Raji (cell line): Measurements from ENCODE around the gene PIP4K2B.

Experiments
- POLR2A ChIP-seq: IDR thresholded peaks from 2 replicates; pipeline ENCODE4 v1.6.1; 2011; ENCODE audit warnings: low read depth, low read length, control low read depth; ENCODE audit not compliant: insufficient read depth

Gene PIP4K2B

DNA sequence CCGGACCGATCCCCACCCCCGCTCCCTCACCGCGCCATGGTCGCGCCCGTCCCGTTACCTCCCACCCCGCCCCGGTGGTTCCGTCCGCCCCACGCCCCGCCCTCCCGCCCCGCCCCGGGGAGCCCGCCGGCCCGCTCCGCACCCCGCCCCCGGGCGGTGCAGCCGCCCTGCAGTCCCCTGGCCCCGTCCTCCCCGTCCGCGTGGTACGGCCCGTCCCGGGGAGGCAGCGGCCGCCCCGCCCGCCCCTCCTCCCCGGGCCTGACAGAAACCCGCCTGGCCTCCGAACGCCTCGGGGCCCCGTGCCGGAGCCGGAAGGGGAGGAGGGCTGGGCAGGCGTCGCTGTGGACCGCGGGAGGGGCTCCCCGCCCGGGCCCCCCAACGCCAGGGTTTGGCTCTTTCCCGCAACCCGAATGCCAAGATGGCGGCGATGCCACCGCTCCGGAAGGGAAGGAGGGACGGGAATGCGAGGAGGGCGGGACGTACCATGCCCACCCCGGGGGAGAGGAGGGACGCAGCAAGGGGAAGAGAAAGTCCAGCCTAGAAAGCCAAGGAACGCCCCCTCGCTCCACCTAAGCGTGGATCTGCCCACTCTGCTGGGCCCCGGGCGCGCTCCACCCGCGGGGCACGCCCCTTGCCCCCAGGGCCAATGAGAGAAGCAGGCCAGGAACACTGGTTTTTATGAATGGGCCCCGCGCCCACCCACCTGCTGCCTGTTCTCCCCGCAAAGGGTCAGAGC lies at the start of gene PIP4K2B:
Gene PIP4K2B, minus strand, starts transcription at position 56 of the 736 bp plus-strand sequence. CDS start 132 bp downstream, outside the sequence.
- TF ChIP-seq POLR2A = peak; percentile 50; the same call in 1 of the 2 replicates

DNA sequence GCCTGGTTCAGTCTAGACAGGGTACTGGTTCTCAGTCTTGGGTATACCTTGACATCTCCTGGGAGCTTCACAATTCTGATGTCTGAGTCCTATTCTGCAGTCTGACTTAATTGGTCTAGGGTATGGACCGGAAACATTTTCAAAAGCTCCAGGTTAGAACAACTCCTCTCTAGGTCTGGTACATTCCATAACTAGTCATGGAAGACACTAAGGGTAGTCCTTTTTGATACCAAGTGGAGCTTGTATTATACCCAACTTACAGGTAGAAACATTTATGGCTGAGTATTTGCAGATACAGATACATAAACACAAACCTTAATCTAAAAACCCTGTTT lies 49.2 kb upstream of the PIP4K2B start:
- no peak for TF ChIP-seq POLR2A

- no peak for TF ChIP-seq POLR2A
Observed at GRCh38 chr17:38844261-38844757, 45.0 kb upstream of the PIP4K2B start.

DNA sequence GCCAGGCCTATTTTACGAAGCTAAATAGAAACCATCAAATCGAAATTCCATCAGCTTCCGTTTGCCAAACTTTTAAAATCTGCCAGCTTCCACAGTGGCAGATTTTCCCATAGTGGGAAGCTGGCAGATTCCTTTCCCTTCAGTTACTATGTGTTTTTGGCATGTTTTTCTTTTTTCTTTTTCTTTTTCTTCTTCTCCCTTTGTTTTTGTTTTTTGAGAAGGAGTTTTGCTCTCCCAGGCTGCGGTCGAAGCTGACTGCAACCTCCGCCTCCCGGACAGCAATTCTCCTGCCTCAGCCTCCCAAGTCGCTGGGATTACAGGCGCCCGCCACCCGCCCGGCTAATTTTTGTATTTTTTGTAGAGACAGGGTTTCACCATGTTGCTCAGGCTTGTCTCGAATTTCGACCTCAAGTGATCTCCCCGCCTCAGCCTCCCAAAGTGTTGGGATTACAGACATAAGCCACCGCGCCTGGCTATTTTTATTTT lies 26.4 kb upstream of the PIP4K2B start:
- no peak for TF ChIP-seq POLR2A

DNA sequence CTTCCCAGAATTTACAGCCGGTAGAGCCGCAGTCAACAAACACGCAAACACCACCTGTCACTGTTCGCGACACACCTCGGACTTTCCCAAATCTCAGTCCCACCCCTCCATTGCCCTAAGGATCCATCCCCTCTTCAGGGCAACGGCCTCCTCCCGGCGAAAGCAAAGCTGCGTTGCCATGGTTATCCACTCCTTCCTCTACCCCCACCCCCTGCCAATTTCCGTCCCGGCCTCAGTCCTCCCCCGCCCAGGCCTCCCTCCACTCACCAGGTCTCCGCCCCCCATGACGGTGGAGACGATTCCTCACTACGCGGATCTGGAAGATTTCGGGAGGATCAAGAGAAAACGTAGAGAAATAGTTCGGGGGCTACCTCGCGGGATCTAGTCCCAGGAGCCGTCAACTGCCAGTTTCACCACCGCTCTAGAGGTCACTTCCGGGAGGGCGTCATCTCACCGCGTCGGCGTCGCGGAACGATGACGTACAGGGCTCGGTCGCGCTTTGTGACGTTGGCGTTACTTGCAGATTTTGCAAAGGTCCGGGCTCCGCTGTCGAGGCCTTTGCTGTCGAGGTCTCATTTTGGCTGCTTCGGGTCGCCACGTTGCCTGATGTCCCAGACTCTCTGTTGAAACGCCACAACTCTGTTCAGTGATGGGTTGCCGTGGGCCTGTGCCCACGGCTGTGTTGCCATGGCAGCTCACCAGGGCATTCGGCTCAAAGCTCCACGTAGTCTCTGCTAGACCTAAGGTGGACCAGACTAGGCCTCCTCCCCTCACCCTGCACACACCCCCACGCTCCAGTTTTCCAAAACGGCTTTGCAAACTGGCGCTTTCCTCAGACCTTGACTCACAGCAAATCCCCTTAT lies 25.8 kb upstream of the PIP4K2B start, which contains the start of gene CWC25:
Gene CWC25, minus strand, starts transcription at position 423 of the 863 bp plus-strand sequence. Its CDS starts 138 bp downstream, at position 285.
- TF ChIP-seq POLR2A = peak; percentile 97

DNA sequence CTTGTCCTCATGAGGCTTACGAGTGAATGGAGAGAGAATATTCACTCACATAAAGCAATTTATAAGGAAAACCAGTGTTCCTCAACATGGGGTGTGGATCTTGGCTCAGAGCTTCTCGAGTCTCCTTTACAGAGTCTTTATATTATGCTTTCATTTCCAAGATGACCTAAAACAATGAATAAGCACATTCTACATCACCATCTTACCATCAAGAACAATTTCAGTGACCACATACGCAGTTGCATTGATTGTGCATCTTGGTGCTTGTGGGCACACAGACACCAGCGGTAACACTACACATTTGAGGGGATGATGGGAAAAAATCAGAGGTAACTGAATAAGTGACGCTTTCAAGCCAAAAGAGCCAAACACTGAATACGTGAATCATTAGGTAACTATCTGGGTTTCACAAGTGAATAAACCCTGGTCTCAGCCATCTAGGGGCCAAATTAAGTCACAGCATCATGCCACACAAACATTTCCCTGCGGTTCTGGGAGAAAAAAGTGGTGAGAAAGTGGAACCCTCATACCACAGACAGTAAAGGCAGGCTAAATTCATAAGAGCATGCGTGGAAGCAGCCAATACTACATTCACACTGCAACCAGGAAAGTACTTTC lies 16.3 kb upstream of the PIP4K2B start:
- no peak for TF ChIP-seq POLR2A

- no peak for TF ChIP-seq POLR2A
Observed at GRCh38 chr17:38809828-38810227, 10.5 kb upstream of the PIP4K2B start.

GRCh38 chr17:38800237-38800760 lies 943 bp upstream of the PIP4K2B start:
- no peak for TF ChIP-seq POLR2A

GRCh38 chr17:38798614-38799500 lies 499 bp downstream of the PIP4K2B start:
- peak; percentile 54 for TF ChIP-seq POLR2A

DNA sequence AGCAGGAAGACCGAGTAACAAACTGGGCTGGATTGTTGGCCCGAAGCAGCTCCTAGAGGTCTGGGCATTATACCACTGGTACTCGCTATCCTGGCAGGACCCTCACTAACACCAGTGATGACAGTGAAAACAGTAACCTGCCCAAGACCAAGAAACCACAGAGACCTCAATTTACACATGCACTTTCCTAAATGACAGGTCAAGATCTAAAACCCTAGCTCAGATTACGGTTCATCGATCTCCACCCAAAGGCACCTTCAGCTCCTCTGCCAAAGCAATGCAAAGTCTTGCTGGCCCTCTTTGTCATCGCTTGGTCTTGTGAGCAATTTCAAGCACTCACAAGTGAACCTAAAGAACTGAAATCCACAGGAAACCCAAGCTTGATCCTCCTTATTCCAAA lies 1.5 kb downstream of the PIP4K2B start:
- no peak for TF ChIP-seq POLR2A

DNA sequence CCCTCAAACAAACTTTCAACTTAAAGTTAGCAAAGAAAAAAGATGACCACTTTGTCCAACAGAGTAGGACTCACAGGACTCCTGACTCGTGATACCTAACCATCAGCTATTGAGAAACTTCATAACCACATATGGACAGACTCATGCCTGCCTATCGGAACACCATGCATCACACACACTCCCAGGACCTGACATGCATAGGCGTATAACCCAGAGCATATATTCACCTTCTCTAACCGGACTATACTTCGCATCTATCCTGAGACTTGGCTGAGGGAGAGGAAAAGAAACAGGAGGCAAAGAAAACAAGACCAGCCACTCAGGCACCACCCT lies 2.2 kb downstream of the PIP4K2B start:
- TF ChIP-seq POLR2A = no peak

GRCh38 chr17:38796451-38797157 lies 2.8 kb downstream of the PIP4K2B start:
- TF ChIP-seq POLR2A = no peak

DNA sequence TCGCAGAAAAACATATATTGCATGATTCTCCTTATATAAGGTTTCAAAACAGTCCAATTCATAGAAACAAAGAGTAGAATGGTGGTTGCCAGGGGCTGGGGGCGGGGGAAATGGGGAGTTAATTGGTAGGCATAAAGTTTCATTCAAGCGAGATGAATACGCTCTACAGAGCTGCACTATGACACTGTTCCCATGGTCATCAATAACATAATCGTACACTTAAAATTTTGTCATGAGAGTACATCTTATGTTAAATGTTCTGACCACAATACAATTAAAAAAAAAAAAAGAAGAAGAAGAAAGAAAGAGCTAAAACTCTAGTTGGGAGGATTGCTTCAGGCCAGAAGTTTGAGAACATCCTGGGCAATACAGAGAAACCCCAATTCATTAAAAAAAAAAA lies 5.1 kb downstream of the PIP4K2B start:
- TF ChIP-seq POLR2A = no peak

- no peak for TF ChIP-seq POLR2A
Observed at GRCh38 chr17:38791162-38791561, 8.2 kb downstream of the PIP4K2B start.
